SK-N-MC (cell line): ENCODE results near the gene FAAP20.

Source experiments
- EZH2 ChIP-seq: fragments of 200-600 bp; sonication (generic); IDR thresholded peaks from one replicate; pipeline ENCODE4 v1.6.1; 2017; ENCODE audit warnings: antibody characterized with exemption
- FOXP2 ChIP-seq: optimal IDR thresholded peaks from 2 replicates; pipeline ENCODE3; 2011; ENCODE audit warnings: mild to moderate bottlenecking, moderate library complexity; ENCODE audit not compliant: insufficient read depth; ENCODE audit errors: extremely low read length, control extremely low read depth
- POLR2AphosphoS5 ChIP-seq: IDR thresholded peaks from 2 replicates; pipeline ENCODE4 v1.6.1; 2012; ENCODE audit warnings: mild to moderate bottlenecking, low read depth, low read length, borderline replicate concordance

- no peak for TF ChIP-seq EZH2
- TF ChIP-seq FOXP2, result no peak
- no peak for TF ChIP-seq POLR2AphosphoS5
These were observed 16.2 kb upstream of the FAAP20 start for GRCh38 chr1:2210786-2211185.
